Hindlimb muscle (tissue), 1 donor: ENCODE measurements around the gene KLHL8. TPM values are rescaled to one million over a fixed set of nuclear protein-coding genes. Genes with fewer than 3 reads are reported as not detected.
"Not testable (repeated sequence)": the region's sequence is repeated elsewhere in the genome, so short reads cannot be mapped to it uniquely, and the experiment has no call there.

Experiments
- DNase-seq: peaks from one replicate; pipeline ENCODE4 v3.0.0-alpha.2; 2013
- polyA plus RNA-seq: library from polyadenylated mRNA; unstranded; fragments of 120-200 nt; gene quantifications from one replicate; pipeline ENCODE4 v1.2.1, GENCODE V29; 2013; ENCODE audit not compliant: insufficient read length

The KLHL8 gene
- polyA plus RNA-seq, 1 donor, result 9.3 TPM

GRCh38 chr4:87227751-87228151 lies 7.3 kb upstream of the KLHL8 start:
- DNase-seq, result no peak

- no peak for DNase-seq
These were observed 5.5 kb upstream of the KLHL8 start for GRCh38 chr4:87225936-87226335.

GRCh38 chr4:87224141-87224923 lies 3.9 kb upstream of the KLHL8 start:
- DNase-seq, result no peak

- DNase-seq, result no peak
These were observed 755 bp downstream of the KLHL8 start for GRCh38 chr4:87219632-87220093.

GRCh38 chr4:87217235-87217763 lies 3.1 kb downstream of the KLHL8 start:
- DNase-seq, result not testable (repeated sequence)

- DNase-seq, result no peak
These were observed 3.9 kb downstream of the KLHL8 start for GRCh38 chr4:87216469-87216868.

GRCh38 chr4:87213421-87214075 lies 6.9 kb downstream of the KLHL8 start:
- DNase-seq, result no peak

GRCh38 chr4:87211249-87211952 lies 9.0 kb downstream of the KLHL8 start:
- no peak for DNase-seq

GRCh38 chr4:87209696-87210095 lies 10.7 kb downstream of the KLHL8 start:
- no peak for DNase-seq

- DNase-seq, result no peak
These were observed 11.2 kb downstream of the KLHL8 start for GRCh38 chr4:87209182-87209581.

GRCh38 chr4:87204559-87204958 lies 15.9 kb downstream of the KLHL8 start:
- DNase-seq, result no peak

- DNase-seq, result no peak
These were observed 23.5 kb downstream of the KLHL8 start for GRCh38 chr4:87196927-87197326.

GRCh38 chr4:87196146-87196545 lies 24.3 kb downstream of the KLHL8 start:
- no peak for DNase-seq

GRCh38 chr4:87193958-87194675 lies 26.3 kb downstream of the KLHL8 start:
- no peak for DNase-seq

- DNase-seq, result no peak
These were observed 28.1 kb downstream of the KLHL8 start for GRCh38 chr4:87192145-87192919.

GRCh38 chr4:87188932-87189331 lies 31.5 kb downstream of the KLHL8 start:
- DNase-seq, result no peak

GRCh38 chr4:87188048-87188447 lies 32.4 kb downstream of the KLHL8 start:
- DNase-seq, result peak; percentile 12

- no peak for DNase-seq
These were observed 35.1 kb downstream of the KLHL8 start for GRCh38 chr4:87185146-87185870.

GRCh38 chr4:87180767-87181166 lies 39.7 kb downstream of the KLHL8 start:
- no peak for DNase-seq

- DNase-seq, result no peak
These were observed 40.7 kb downstream of the KLHL8 start for GRCh38 chr4:87179751-87180150.

- DNase-seq, result no peak
These were observed 45.7 kb downstream of the KLHL8 start for GRCh38 chr4:87174672-87175071.
